B cell (primary cell): ENCODE results near the gene EDDM13.

Experiments used
- EZH2 ChIP-seq: IDR thresholded peaks from 2 replicates; pipeline ENCODE4 v1.6.1; 2012; ENCODE audit warnings: borderline replicate concordance, low read depth, mild to moderate bottlenecking, moderate library complexity, low read length; ENCODE audit not compliant: insufficient read depth, poor library complexity, severe bottlenecking
- TF ChIP-seq, protein P1 (sequence below): fragments of 200-600 bp; IDR thresholded peaks from one replicate; pipeline ENCODE4 v1.8.0; 2022; ENCODE audit warnings: antibody characterized with exemption, mild to moderate bottlenecking

DNA sequence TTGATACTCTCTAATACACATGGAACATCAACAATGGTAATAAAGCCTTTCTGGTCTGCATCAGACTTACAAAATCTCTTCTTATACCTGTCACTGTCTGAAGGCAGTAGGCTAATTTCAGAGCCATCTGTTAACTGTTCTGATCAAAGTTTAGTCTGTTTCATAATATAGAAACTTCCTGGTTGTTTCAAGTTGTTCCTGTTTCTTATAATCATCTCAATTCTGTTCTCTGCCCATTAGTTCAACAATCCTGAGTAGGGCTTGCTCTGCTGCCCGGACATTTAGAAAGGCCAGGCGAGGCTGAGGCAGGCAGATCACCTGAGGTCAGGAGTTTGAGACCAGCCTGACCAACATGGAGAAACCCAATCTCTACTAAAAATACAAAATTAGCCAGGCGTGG lies 47.4 kb downstream of the EDDM13 start:
- TF ChIP-seq, protein P1, sequence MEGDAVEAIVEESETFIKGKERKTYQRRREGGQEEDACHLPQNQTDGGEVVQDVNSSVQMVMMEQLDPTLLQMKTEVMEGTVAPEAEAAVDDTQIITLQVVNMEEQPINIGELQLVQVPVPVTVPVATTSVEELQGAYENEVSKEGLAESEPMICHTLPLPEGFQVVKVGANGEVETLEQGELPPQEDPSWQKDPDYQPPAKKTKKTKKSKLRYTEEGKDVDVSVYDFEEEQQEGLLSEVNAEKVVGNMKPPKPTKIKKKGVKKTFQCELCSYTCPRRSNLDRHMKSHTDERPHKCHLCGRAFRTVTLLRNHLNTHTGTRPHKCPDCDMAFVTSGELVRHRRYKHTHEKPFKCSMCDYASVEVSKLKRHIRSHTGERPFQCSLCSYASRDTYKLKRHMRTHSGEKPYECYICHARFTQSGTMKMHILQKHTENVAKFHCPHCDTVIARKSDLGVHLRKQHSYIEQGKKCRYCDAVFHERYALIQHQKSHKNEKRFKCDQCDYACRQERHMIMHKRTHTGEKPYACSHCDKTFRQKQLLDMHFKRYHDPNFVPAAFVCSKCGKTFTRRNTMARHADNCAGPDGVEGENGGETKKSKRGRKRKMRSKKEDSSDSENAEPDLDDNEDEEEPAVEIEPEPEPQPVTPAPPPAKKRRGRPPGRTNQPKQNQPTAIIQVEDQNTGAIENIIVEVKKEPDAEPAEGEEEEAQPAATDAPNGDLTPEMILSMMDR, result no peak
- no peak for TF ChIP-seq EZH2
